Keratinocyte (primary cell): ENCODE results near the gene CORO2A. TPM values are rescaled to one million over a fixed set of nuclear protein-coding genes. Genes with fewer than 3 reads are reported as not detected.
A peak's percentile ranks its signal among the peaks of the same experiment; 100 is the strongest.

Experiments
- DNase-seq: peaks from one replicate; pipeline ENCODE4 v3.0.0-alpha.2; 2011; ENCODE audit warnings: low read depth, missing footprints, low spot score
- FAIRE-seq: peaks from 2 replicates; lab custom pipeline; 2011; peaks lifted over from hg19 to GRCh38; lab: Jason Lieb, UNC
- H2AFZ ChIP-seq: 2 replicates; pipeline ENCODE4 v1.6.0; 2012; ENCODE audit warnings: low read length, control low read depth, inconsistent platforms; ENCODE audit not compliant: control insufficient read depth
- H3K27ac ChIP-seq: 2 replicates; pipeline ENCODE4 v1.5.1; 2011; ENCODE audit warnings: low read length; ENCODE audit not compliant: control insufficient read depth, insufficient read depth
- H3K27me3 ChIP-seq: 3 replicates; pipeline ENCODE4 v1.6.0; 2011; ENCODE audit warnings: low read length; ENCODE audit not compliant: control insufficient read depth, insufficient read depth; ENCODE audit errors: extremely low read depth
- H3K36me3 ChIP-seq, 2 experiments: 2 replicates in 1 of 2; 3 replicates in 1 of 2; pipeline ENCODE4 v1.5.1; 2011; ENCODE audit warnings: low read length in 2 of 2, mild to moderate bottlenecking in 1 of 2; ENCODE audit not compliant: control insufficient read depth in 2 of 2, insufficient read depth in 2 of 2; ENCODE audit errors: extremely low read depth in 1 of 2
- H3K4me1 ChIP-seq: 3 replicates; pipeline ENCODE4 v1.5.1; 2011; ENCODE audit warnings: low read length; ENCODE audit not compliant: control insufficient read depth, insufficient read depth; ENCODE audit errors: extremely low read depth
- H3K4me2 ChIP-seq: 3 replicates; pipeline ENCODE4 v1.6.0; 2011; ENCODE audit warnings: low read depth, low read length; ENCODE audit not compliant: control insufficient read depth, insufficient read depth; ENCODE audit errors: extremely low read depth
- H3K4me3 ChIP-seq, 3 experiments: fragments of 200-600 bp in 1 of 3; sonication (generic) in 1 of 3; 2 replicates in 2 of 3; 3 replicates in 1 of 3; pipeline ENCODE4 v1.5.1; 2011 to 2016; ENCODE audit warnings: low read length in 3 of 3, mild to moderate bottlenecking in 3 of 3, control low read depth in 2 of 3, inconsistent platforms in 1 of 3, low read depth in 1 of 3, mixed read lengths in 1 of 3, mixed run types in 1 of 3, moderate library complexity in 1 of 3; ENCODE audit not compliant: control insufficient read depth in 2 of 3, insufficient read depth in 2 of 3; ENCODE audit errors: extremely low read depth in 1 of 3
- H3K79me2 ChIP-seq: 2 replicates; pipeline ENCODE4 v1.6.0; 2012; ENCODE audit warnings: low read length; ENCODE audit not compliant: control insufficient read depth, insufficient read depth
- H3K9ac ChIP-seq: 3 replicates; pipeline ENCODE4 v1.6.0; 2011; ENCODE audit warnings: low read length; ENCODE audit not compliant: control insufficient read depth, insufficient read depth; ENCODE audit errors: extremely low read depth
- H3K9me1 ChIP-seq: 3 replicates; pipeline ENCODE4 v1.6.0; 2011; ENCODE audit warnings: low read length; ENCODE audit not compliant: control insufficient read depth, insufficient read depth; ENCODE audit errors: extremely low read depth
- H3K9me3 ChIP-seq: 2 replicates; pipeline ENCODE4 v1.5.1; 2012; ENCODE audit warnings: low read depth, low read length; ENCODE audit not compliant: control insufficient read depth
- H4K20me1 ChIP-seq: 3 replicates; pipeline ENCODE4 v1.6.0; 2011; ENCODE audit warnings: low read length; ENCODE audit not compliant: control insufficient read depth, insufficient read depth; ENCODE audit errors: extremely low read depth
- EZH2 ChIP-seq: IDR thresholded peaks from one replicate; pipeline ENCODE4 v1.6.1; 2012; ENCODE audit warnings: inconsistent platforms, mild to moderate bottlenecking, low read length, moderate library complexity
- dilution Hi-C: fragments of 300-500 bp; cut with MboI; formaldehyde crosslinking; loops from one replicate; pipeline ENCODE4 v1.7.0; 2020; ENCODE audit warnings: low sequenced_read_pairs; ENCODE audit not compliant: extremely low pct_ligation_motif_present
- polyA plus RNA-seq, 5 experiments: library from polyadenylated mRNA; depleted of rRNA in 3 of 5; stranded (reverse) in 3 of 5; stranded (forward) in 1 of 5; unstranded in 1 of 5; fragments of >200 nt; gene quantifications; 1 replicate in 1 of 5; 2 replicates in 3 of 5; 3 replicates in 1 of 5; pipeline versions ENCODE4 v1.2.1 to v1.2.3, GENCODE V29; 2011 to 2012; ENCODE audit warnings: missing spikeins in 2 of 5, low read depth in 1 of 5, low replicate concordance in 1 of 5
- TF ChIP-seq, protein P1 (sequence below), 3 experiments: IDR thresholded peaks in 1 of 3; conservative IDR thresholded peaks in 1 of 3; optimal IDR thresholded peaks in 1 of 3; 2 replicates in 2 of 3; 3 replicates in 1 of 3; pipeline versions ENCODE3 to v1.5.1; 2011; ENCODE audit warnings: low read length in 3 of 3, mild to moderate bottlenecking in 3 of 3, moderate library complexity in 2 of 3, control low read depth in 1 of 3, inconsistent platforms in 1 of 3; ENCODE audit not compliant: insufficient read depth in 2 of 3; ENCODE audit errors: extremely low read depth in 1 of 3

Gene CORO2A
- polyA plus RNA-seq, 1 donor (not counting 4 experiments of a cell fraction or from before 2014, with no cell fraction given), result 31.7 TPM

DNA sequence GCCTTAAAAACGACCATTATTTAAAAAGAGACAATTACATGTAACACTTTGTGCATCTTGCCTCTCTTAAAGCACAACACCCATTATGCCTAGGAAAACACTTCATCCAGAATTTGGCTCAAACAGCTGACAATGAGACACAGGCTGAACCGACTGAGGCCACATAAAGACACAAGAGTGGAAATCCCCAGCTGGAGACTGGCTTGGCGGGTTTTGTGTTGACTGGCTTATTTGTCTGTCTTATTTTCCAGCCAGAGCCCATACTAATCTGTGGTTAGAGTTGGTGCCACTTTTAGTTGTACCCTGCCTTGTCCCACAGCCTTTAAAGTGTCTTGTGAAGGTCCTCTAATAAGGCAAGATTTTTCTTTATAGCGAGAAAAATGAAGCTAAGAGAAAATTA lies 94.6 kb downstream of the CORO2A start:
- FAIRE-seq (no peak), DNase-seq (no peak)
- Histone ChIP-seq H3K9ac (no peak overlapping the region), H3K4me1 (peaks cover 31% of the 10 kb centered on the region), H3K27me3 (no peaks in the 10 kb centered on the region), H3K4me3 (no peak overlapping the region), H3K9me1 (peaks cover 2% of the 10 kb centered on the region), H2AFZ (no peak overlapping the region), H4K20me1 (no peaks in the 10 kb centered on the region), H3K36me3 (peaks cover 17 to 20% of the 10 kb centered on the region in 2 experiments), H3K9me3 (no peaks in the 10 kb centered on the region), H3K4me2 (peak overlapping the region; percentile 30), H3K79me2 (peaks cover 10% of the 10 kb centered on the region), H3K27ac (peak overlapping the region; percentile 17)
- no peak for TF ChIP-seq EZH2
- TF ChIP-seq, protein P1, sequence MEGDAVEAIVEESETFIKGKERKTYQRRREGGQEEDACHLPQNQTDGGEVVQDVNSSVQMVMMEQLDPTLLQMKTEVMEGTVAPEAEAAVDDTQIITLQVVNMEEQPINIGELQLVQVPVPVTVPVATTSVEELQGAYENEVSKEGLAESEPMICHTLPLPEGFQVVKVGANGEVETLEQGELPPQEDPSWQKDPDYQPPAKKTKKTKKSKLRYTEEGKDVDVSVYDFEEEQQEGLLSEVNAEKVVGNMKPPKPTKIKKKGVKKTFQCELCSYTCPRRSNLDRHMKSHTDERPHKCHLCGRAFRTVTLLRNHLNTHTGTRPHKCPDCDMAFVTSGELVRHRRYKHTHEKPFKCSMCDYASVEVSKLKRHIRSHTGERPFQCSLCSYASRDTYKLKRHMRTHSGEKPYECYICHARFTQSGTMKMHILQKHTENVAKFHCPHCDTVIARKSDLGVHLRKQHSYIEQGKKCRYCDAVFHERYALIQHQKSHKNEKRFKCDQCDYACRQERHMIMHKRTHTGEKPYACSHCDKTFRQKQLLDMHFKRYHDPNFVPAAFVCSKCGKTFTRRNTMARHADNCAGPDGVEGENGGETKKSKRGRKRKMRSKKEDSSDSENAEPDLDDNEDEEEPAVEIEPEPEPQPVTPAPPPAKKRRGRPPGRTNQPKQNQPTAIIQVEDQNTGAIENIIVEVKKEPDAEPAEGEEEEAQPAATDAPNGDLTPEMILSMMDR (optimal IDR thresholded peaks at IDR 0.05 in 1 of 3, IDR thresholded peaks at IDR 0.05 in 1 of 3, conservative IDR thresholded peaks at IDR 0.05 in 1 of 3; ENCODE audit: extremely low read depth in 1 of 3, insufficient read depth in 2 of 3, low read length in 3 of 3), result no peak
- dilution Hi-C loops, result no loop called here

DNA sequence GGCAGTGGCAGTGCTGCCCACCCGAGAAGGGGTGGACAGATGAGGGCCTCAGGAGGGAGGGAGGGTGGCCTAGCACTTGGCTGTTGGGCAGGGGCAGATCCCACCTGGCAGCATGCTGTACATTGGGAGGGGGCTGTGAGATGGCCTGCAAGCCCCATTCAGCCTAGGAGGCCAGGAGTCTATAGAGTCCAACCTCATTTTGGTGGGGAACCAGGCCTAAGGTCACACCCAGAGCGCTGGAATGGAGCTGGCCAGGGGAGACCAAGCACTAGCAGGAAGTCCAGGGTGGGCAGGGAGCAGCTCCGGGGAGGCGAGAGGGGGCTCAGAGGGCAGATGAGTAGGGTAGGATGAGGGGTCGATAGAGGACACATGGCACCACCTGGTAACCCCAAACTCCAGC lies 96.3 kb downstream of the CORO2A start:
- no peak overlapping the region for H2AFZ ChIP-seq
- no peak overlapping the region for H3K27ac ChIP-seq
- H3K4me3 ChIP-seq, result no peak overlapping the region
- TF ChIP-seq, protein P1 (optimal IDR thresholded peaks at IDR 0.05 in 1 of 3, IDR thresholded peaks at IDR 0.05 in 1 of 3, conservative IDR thresholded peaks at IDR 0.05 in 1 of 3; ENCODE audit: extremely low read depth in 1 of 3, insufficient read depth in 2 of 3, low read length in 3 of 3), result no peak
- TF ChIP-seq EZH2, result no peak
- no peaks in the 10 kb centered on the region for H3K27me3 ChIP-seq
- peaks cover 2% of the 10 kb centered on the region for H3K79me2 ChIP-seq
- H3K36me3 ChIP-seq, result peaks cover 15 to 20% of the 10 kb centered on the region in 2 experiments
- H3K9me3 ChIP-seq, result no peaks in the 10 kb centered on the region
- no peaks in the 10 kb centered on the region for H4K20me1 ChIP-seq
- dilution Hi-C loops, result no loop called here
- H3K9me1 ChIP-seq, result peaks cover 2% of the 10 kb centered on the region
- no peak overlapping the region for H3K9ac ChIP-seq
- H3K4me1 ChIP-seq, result peaks cover 27% of the 10 kb centered on the region
- DNase-seq (no peak), FAIRE-seq (no peak)
- H3K4me2 ChIP-seq, result no peak overlapping the region
